K562 (cell line): ENCODE results near the gene RNASE13. TPM values are rescaled to one million over a fixed set of nuclear protein-coding genes. Genes with fewer than 3 reads are reported as not detected.

Source experiments
- ATAC-seq: fragments of 200-7000 bp; cut with Tn5 transposase; 3 replicates; pipeline ENCODE4 v1.9.1; 2020; ENCODE audit warnings: moderate library complexity
- BruUV-seq: library from RNA; stranded (reverse); fragments of 400-500 nt; replicated peaks from 2 replicates; lab custom pipeline; 2021; lab: Mats Ljungman, UMichigan
- CTCF ChIA-PET: fragments of 300-600 bp; formaldehyde crosslinking; extraction: SDS; loops from one replicate; lab custom pipeline; 2021; ENCODE audit warnings: low intra/inter-chr PET ratio; lab: Yijun Ruan, JAX
- POLR2A ChIA-PET: fragments of 300-600, 350-650 bp; sonication (Branson Sonifier 250); formaldehyde crosslinking; extraction: SDS; loops from one replicate; lab custom pipeline; 2021; ENCODE audit warnings: antibody characterized with exemption, inconsistent platforms; lab: Yijun Ruan, JAX
- DNase-seq, 4 experiments: peaks; one replicate each; pipeline versions ENCODE4 v3.0.0 to v3.0.0-alpha.2; 2011 to 2018; ENCODE audit warnings: low spot score in 3 of 4, mixed read lengths in 3 of 4; ENCODE audit errors: extremely low read depth in 1 of 4
- FAIRE-seq: peaks from 2 replicates; lab custom pipeline; 2011; peaks lifted over from hg19 to GRCh38; lab: Jason Lieb, UNC
- H2AFZ ChIP-seq: 2 replicates; pipeline ENCODE4 v1.6.0; 2011; ENCODE audit warnings: low read depth, low read length, control low read depth, inconsistent platforms
- H3K27ac ChIP-seq: fragments of 200-600 bp; 3 replicates; pipeline ENCODE4 v1.8.0; 2011; ENCODE audit warnings: low read depth, mild to moderate bottlenecking, control low read depth, inconsistent platforms, low read length, moderate library complexity, mixed read lengths; ENCODE audit errors: extremely low read depth
- H3K27me3 ChIP-seq, 2 experiments: fragments of 300-600 bp in 1 of 2; 2 replicates in 1 of 2; 3 replicates in 1 of 2; pipeline versions ENCODE4 v1.6.0 to v1.8.0; 2011; ENCODE audit warnings: inconsistent platforms in 2 of 2, low read length in 2 of 2, mild to moderate bottlenecking in 1 of 2, mixed read lengths in 1 of 2, moderate library complexity in 1 of 2; ENCODE audit not compliant: control insufficient read depth in 2 of 2, insufficient read depth in 2 of 2
- H3K36me3 ChIP-seq: fragments of 300-600 bp; 3 replicates; pipeline ENCODE4 v1.8.0; 2011; ENCODE audit warnings: mild to moderate bottlenecking, low read length, inconsistent platforms; ENCODE audit not compliant: control insufficient read depth, insufficient read depth
- H3K4me1 ChIP-seq, 2 experiments: fragments of 200-600 bp in 1 of 2; replicated peaks in 1 of 2; 2 replicates in 1 of 2; 3 replicates in 1 of 2; pipeline versions ENCODE4 v1.5.1 to v1.8.0; 2011; ENCODE audit warnings: inconsistent platforms in 2 of 2, low read length in 2 of 2, mild to moderate bottlenecking in 1 of 2, mixed read lengths in 1 of 2, moderate library complexity in 1 of 2; ENCODE audit not compliant: control insufficient read depth in 2 of 2, insufficient read depth in 2 of 2
- H3K4me2 ChIP-seq: 2 replicates; pipeline ENCODE4 v1.6.1; 2011; ENCODE audit warnings: low read length, control low read depth, inconsistent platforms, mixed read lengths; ENCODE audit not compliant: insufficient read depth
- H3K4me3 ChIP-seq: fragments of 200-600 bp; sonication (generic), shearing (Covaris generic); 2 replicates; pipeline ENCODE4 v1.5.1; 2016; ENCODE audit warnings: control low read depth, inconsistent platforms
- H3K79me2 ChIP-seq: fragments of 200-600 bp; 3 replicates; pipeline ENCODE4 v1.8.0; 2011; ENCODE audit warnings: low read length, inconsistent platforms; ENCODE audit not compliant: control insufficient read depth, insufficient read depth
- H3K9ac ChIP-seq, 2 experiments: 2 replicates each; pipeline versions ENCODE4 v1.6.0 to v1.6.1; 2011; ENCODE audit warnings: low read depth in 2 of 2, low read length in 2 of 2, control low read depth in 1 of 2, inconsistent platforms in 1 of 2, mild to moderate bottlenecking in 1 of 2, mixed read lengths in 1 of 2; ENCODE audit not compliant: insufficient read depth in 1 of 2
- H3K9me1 ChIP-seq: one replicate; pipeline ENCODE4 v1.6.0; 2011; ENCODE audit warnings: inconsistent platforms, mild to moderate bottlenecking, low read length, moderate library complexity; ENCODE audit not compliant: control insufficient read depth, insufficient read depth
- H3K9me3 ChIP-seq: replicated peaks from 2 replicates; pipeline ENCODE4 v1.5.1; 2011; ENCODE audit warnings: low read depth, low read length, inconsistent platforms; ENCODE audit not compliant: control insufficient read depth, insufficient read depth
- H4K20me1 ChIP-seq: replicated peaks from 2 replicates; pipeline ENCODE4 v1.6.1; 2011; ENCODE audit warnings: low read length, inconsistent platforms, mixed read lengths; ENCODE audit not compliant: control insufficient read depth, insufficient read depth
- BRF1 ChIP-seq: IDR thresholded peaks from 3 replicates; pipeline ENCODE4 v1.6.1; 2011; ENCODE audit warnings: borderline replicate concordance, mild to moderate bottlenecking; ENCODE audit not compliant: insufficient read length; ENCODE audit errors: extremely low read depth
- MAFF ChIP-seq: IDR thresholded peaks from 2 replicates; pipeline ENCODE4 v1.6.1; 2012; ENCODE audit warnings: low read length, improper control_type of control experiment
- MEF2A ChIP-seq: IDR thresholded peaks from 2 replicates; pipeline ENCODE4 v1.6.1; 2011; ENCODE audit warnings: low read depth, mild to moderate bottlenecking, low read length, moderate library complexity; ENCODE audit not compliant: control insufficient read depth
- PML ChIP-seq: IDR thresholded peaks from 2 replicates; pipeline ENCODE4 v1.6.1; 2012; ENCODE audit warnings: low read length, inconsistent platforms
- SAP30 ChIP-seq: fragments of 200-600 bp; sonication (generic); IDR thresholded peaks from 2 replicates; pipeline ENCODE4 v1.6.1; 2012; ENCODE audit warnings: borderline replicate concordance, low read depth, mild to moderate bottlenecking, moderate library complexity, low read length, control low read depth, inconsistent platforms; ENCODE audit not compliant: insufficient read depth, poor library complexity, severe bottlenecking
- SRSF3 ChIP-seq: fragments of 200-400 bp; formaldehyde crosslinking; IDR thresholded peaks from 2 replicates; pipeline ENCODE4 v1.6.1; 2016; ENCODE audit warnings: mild to moderate bottlenecking, low read length, moderate library complexity; ENCODE audit not compliant: insufficient read depth
- ZNF12 ChIP-seq: sonication (generic); formaldehyde crosslinking; IDR thresholded peaks from 2 replicates; pipeline ENCODE4 v1.4.0; 2020; ENCODE audit warnings: mild to moderate bottlenecking, missing genetic modification reagents
- ZNF75A ChIP-seq: fragments of 450-650 bp; formaldehyde crosslinking; IDR thresholded peaks from 2 replicates; pipeline ENCODE4 v1.4.0; 2020; ENCODE audit warnings: mild to moderate bottlenecking
- WGBS: fragments of 100-300 bp; shearing (Covaris generic); methylation state at CpG from one replicate; pipeline ENCODE4 v1.1.6; 2016; ENCODE audit warnings: low coverage, mixed read lengths; ENCODE audit not compliant: insufficient coverage; ENCODE audit errors: missing lambda C conversion rate; 5-methylcytosine and 5-hydroxymethylcytosine counted together
- in situ Hi-C: fragments of 300-500 bp; cut with MboI; formaldehyde crosslinking; loops from 4 replicates; pipeline ENCODE4 v1.15.0; 2018; ENCODE audit warnings: inconsistent platforms, mixed read lengths
- intact Hi-C: fragments of 100-400 bp; cut with micrococcal nuclease; formaldehyde crosslinking; loops from 2 replicates; pipeline ENCODE4 v1.14.2; 2022
- polyA plus RNA-seq, 8 experiments: library from polyadenylated mRNA; depleted of rRNA in 4 of 8; stranded (reverse) in 5 of 8; unstranded in 3 of 8; fragments of >200 nt; fragmentation: Nextera tagmentation in 2 of 8; fragmentation: Illumina TruSeq in 1 of 8; extraction: Ambion mirVana in 2 of 8; extraction: Trizol in 1 of 8; gene quantifications; 2 replicates each; pipeline versions ENCODE4 v1.2.1 to v1.2.3, GENCODE V29; 2011 to 2014; ENCODE audit warnings: inconsistent platforms in 1 of 8, missing spikeins in 1 of 8
- total RNA-seq, 7 experiments: library from RNA; depleted of rRNA in 6 of 7; stranded (reverse); fragments of >200 nt in 6 of 7; fragmentation: Illumina TruSeq in 2 of 7; extraction: Trizol in 2 of 7; gene quantifications; 2 replicates each; pipeline versions ENCODE4 v1.2.1 to v1.2.3, GENCODE V29; 2011 to 2021; ENCODE audit warnings: low replicate concordance in 1 of 7
- TF ChIP-seq, protein P1 (sequence below): fragments of 250-450 bp; sonication (Bioruptor Pico); IDR thresholded peaks from 2 replicates; pipeline ENCODE4 v1.4.0; 2020; ENCODE audit warnings: mild to moderate bottlenecking, moderate library complexity
- TF ChIP-seq, protein P2 (sequence below): IDR thresholded peaks from 2 replicates; pipeline ENCODE4 v1.6.1; 2011; ENCODE audit warnings: borderline replicate concordance, low read depth, mild to moderate bottlenecking, moderate library complexity, low read length; ENCODE audit not compliant: insufficient read depth, poor library complexity, severe bottlenecking
- TF ChIP-seq, protein P3 (sequence below): fragments of 250-450 bp; sonication (Bioruptor Pico); IDR thresholded peaks from 2 replicates; pipeline ENCODE4 v1.5.0; 2020; ENCODE audit warnings: mild to moderate bottlenecking, borderline replicate concordance
- TF ChIP-seq, protein P4 (sequence below): fragments of 250-450 bp; sonication (Bioruptor Pico); IDR thresholded peaks from 2 replicates; pipeline ENCODE4 v1.5.0; 2021
- TF ChIP-seq, protein P5 (sequence below): fragments of 450-650 bp; IDR thresholded peaks from 2 replicates; pipeline ENCODE4 v1.6.1; 2016; ENCODE audit warnings: low read depth, mild to moderate bottlenecking, moderate library complexity

RNASE13 gene
- total and polyA plus RNA-seq, 9 of the 15 experiments (the other 6 are each of a cell fraction or from before 2014, with no cell fraction given): not detected

DNA sequence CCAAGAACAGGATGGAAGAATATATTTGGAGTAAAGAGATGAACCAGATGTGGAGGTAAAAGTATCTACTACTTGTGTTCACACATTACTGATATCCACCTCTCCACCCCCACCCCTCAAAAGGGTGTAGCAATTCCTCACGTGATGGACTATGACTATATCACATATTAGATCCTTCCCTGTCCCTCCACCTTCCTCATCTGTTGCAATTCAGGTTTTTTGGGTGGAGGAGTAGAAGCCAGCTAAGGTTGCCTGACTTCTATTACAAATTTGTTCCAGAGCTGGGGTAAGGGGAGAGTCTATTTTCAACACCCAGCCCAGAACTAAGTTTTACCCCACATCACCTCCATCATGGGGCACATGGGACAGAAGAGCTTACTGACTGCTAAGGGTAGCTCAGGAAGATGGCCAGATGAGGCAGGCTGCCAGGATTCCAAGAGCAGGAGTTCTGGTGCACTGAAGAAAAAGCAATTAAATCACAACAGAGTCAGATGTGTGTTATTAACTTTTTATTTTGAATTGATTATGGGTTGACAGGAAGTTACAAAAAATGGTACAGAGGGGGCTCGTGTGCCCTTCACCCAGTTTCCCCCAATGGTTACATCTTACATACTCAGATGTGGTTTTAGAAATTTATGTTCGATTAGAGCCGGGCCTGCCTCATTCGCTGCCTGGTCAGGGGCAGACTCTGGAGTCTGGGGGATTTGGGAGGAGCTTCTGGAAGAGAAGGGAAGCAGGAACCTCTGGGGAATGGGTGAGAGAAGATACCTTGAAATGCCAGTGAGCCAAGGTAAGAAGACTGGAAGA lies 2.1 kb downstream of the RNASE13 start:
- H3K4me1 ChIP-seq: peaks cover 0 to 9% of the 10 kb centered on the region in 2 experiments; a peak in 3 of 5 replicates
- in situ Hi-C loops (no loop called here), intact Hi-C loops (no loop called here)
- no peaks in the 10 kb centered on the region for H3K9me1 ChIP-seq
- no TSS peak for BruUV-seq
- H3K27me3 ChIP-seq: no peaks in the 10 kb centered on the region
- no peaks in the 10 kb centered on the region for H3K9me3 ChIP-seq
- H3K27ac ChIP-seq: no peak overlapping the region
- no peaks in the 10 kb centered on the region for H3K36me3 ChIP-seq
- POLR2A ChIA-PET: interaction anchor here (0.6 to 1.3 kb wide), 2 partner anchors 13 to 1220 kb away, joined by 3 read pairs; no protein-coding TSS in a partner anchor
- FAIRE-seq (no peak), DNase-seq (no peak), ATAC-seq (no peak)
- no peak overlapping the region for H3K4me3 ChIP-seq
- no peaks in the 10 kb centered on the region for H3K79me2 ChIP-seq
- H3K4me2 ChIP-seq: no peak overlapping the region
- no peaks in the 10 kb centered on the region for H4K20me1 ChIP-seq
- no peak overlapping the region; a peak in 1 of 4 replicates for H3K9ac ChIP-seq
- H2AFZ ChIP-seq: no peak overlapping the region
- CTCF ChIA-PET: no interaction called here
- WGBS: 28% methylated on average over 5 of the region's 5 CpGs
- TF ChIP-seq BRF1 (no peak), MAFF (no peak), ZNF12 (no peak), SAP30 (no peak), MEF2A (no peak), PML (no peak), ZNF75A (no peak), SRSF3 (no peak)
- TF ChIP-seq, protein P1, sequence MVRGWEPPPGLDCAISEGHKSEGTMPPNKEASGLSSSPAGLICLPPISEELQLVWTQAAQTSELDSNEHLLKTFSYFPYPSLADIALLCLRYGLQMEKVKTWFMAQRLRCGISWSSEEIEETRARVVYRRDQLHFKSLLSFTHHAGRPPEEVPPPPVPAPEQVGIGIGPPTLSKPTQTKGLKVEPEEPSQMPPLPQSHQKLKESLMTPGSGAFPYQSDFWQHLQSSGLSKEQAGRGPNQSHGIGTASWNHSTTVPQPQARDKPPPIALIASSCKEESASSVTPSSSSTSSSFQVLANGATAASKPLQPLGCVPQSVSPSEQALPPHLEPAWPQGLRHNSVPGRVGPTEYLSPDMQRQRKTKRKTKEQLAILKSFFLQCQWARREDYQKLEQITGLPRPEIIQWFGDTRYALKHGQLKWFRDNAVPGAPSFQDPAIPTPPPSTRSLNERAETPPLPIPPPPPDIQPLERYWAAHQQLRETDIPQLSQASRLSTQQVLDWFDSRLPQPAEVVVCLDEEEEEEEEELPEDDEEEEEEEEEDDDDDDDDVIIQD: no peak
- TF ChIP-seq, protein P2, sequence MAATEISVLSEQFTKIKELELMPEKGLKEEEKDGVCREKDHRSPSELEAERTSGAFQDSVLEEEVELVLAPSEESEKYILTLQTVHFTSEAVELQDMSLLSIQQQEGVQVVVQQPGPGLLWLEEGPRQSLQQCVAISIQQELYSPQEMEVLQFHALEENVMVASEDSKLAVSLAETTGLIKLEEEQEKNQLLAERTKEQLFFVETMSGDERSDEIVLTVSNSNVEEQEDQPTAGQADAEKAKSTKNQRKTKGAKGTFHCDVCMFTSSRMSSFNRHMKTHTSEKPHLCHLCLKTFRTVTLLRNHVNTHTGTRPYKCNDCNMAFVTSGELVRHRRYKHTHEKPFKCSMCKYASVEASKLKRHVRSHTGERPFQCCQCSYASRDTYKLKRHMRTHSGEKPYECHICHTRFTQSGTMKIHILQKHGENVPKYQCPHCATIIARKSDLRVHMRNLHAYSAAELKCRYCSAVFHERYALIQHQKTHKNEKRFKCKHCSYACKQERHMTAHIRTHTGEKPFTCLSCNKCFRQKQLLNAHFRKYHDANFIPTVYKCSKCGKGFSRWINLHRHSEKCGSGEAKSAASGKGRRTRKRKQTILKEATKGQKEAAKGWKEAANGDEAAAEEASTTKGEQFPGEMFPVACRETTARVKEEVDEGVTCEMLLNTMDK: no peak
- TF ChIP-seq, protein P3, sequence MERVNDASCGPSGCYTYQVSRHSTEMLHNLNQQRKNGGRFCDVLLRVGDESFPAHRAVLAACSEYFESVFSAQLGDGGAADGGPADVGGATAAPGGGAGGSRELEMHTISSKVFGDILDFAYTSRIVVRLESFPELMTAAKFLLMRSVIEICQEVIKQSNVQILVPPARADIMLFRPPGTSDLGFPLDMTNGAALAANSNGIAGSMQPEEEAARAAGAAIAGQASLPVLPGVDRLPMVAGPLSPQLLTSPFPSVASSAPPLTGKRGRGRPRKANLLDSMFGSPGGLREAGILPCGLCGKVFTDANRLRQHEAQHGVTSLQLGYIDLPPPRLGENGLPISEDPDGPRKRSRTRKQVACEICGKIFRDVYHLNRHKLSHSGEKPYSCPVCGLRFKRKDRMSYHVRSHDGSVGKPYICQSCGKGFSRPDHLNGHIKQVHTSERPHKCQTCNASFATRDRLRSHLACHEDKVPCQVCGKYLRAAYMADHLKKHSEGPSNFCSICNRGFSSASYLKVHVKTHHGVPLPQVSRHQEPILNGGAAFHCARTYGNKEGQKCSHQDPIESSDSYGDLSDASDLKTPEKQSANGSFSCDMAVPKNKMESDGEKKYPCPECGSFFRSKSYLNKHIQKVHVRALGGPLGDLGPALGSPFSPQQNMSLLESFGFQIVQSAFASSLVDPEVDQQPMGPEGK (CRISPR knock-in tag): no peak
- TF ChIP-seq, protein P4, sequence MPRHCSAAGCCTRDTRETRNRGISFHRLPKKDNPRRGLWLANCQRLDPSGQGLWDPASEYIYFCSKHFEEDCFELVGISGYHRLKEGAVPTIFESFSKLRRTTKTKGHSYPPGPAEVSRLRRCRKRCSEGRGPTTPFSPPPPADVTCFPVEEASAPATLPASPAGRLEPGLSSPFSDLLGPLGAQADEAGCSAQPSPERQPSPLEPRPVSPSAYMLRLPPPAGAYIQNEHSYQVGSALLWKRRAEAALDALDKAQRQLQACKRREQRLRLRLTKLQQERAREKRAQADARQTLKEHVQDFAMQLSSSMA (CRISPR knock-in tag): no peak
- TF ChIP-seq, protein P5, sequence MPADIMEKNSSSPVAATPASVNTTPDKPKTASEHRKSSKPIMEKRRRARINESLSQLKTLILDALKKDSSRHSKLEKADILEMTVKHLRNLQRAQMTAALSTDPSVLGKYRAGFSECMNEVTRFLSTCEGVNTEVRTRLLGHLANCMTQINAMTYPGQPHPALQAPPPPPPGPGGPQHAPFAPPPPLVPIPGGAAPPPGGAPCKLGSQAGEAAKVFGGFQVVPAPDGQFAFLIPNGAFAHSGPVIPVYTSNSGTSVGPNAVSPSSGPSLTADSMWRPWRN: no peak
